Measurements from ENCODE around the gene KIF1B.

DNA sequence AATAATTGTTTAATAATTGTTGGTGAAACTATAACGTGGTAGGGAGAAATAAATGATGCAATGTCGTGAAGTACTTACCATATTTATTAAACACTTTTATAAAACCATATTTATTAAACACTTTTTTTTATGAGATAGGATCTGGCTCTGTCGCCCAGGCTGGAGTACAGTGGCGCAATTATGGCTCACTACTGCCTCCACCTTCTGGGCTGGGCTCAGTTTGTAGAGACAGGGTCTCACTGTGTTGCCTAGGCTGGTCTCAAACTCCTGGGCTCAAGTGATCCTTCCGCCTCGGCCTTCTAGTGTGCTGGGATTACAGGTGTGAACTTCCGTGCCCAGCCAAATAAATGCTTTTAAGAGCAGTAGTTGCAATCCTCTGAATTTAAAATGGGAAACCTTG, 112.5 kb downstream of the KIF1B start:
- TF ChIP-seq POLR2A (IDR thresholded peaks at IDR 0.05) = no peak
- TF ChIP-seq, protein P1, sequence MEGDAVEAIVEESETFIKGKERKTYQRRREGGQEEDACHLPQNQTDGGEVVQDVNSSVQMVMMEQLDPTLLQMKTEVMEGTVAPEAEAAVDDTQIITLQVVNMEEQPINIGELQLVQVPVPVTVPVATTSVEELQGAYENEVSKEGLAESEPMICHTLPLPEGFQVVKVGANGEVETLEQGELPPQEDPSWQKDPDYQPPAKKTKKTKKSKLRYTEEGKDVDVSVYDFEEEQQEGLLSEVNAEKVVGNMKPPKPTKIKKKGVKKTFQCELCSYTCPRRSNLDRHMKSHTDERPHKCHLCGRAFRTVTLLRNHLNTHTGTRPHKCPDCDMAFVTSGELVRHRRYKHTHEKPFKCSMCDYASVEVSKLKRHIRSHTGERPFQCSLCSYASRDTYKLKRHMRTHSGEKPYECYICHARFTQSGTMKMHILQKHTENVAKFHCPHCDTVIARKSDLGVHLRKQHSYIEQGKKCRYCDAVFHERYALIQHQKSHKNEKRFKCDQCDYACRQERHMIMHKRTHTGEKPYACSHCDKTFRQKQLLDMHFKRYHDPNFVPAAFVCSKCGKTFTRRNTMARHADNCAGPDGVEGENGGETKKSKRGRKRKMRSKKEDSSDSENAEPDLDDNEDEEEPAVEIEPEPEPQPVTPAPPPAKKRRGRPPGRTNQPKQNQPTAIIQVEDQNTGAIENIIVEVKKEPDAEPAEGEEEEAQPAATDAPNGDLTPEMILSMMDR (IDR thresholded peaks at IDR 0.05) = no peak
